H1 (cell line): Measurements from ENCODE around the gene TRIM9. TPM values are rescaled to one million over a fixed set of nuclear protein-coding genes. Genes with fewer than 3 reads are reported as not detected.

Experiments used
- CTCF ChIA-PET: fragments of 300-600 bp; sonication (Branson Sonifier 250); formaldehyde crosslinking; loops from one replicate; lab custom pipeline; 2021; ENCODE audit not compliant: partially characterized antibody; lab: Charles Lee
- POLR2A ChIA-PET: fragments of 300-600 bp; sonication (Branson Sonifier 250); formaldehyde crosslinking; loops from one replicate; lab custom pipeline; 2021; ENCODE audit warnings: inconsistent platforms; ENCODE audit not compliant: partially characterized antibody; lab: Charles Lee
- DNase-seq, 2 experiments: peaks; one replicate each; pipeline versions ENCODE4 v3.0.0 to v3.0.0-alpha.2; 2010 to 2022; ENCODE audit warnings: low spot score in 2 of 2, low read depth in 1 of 2, mixed read lengths in 1 of 2
- FAIRE-seq: peaks from 2 replicates; lab custom pipeline; 2011; peaks lifted over from hg19 to GRCh38; lab: Jason Lieb, UNC
- H2AFZ ChIP-seq: 2 replicates; pipeline ENCODE4 v1.8.1; 2012; ENCODE audit warnings: low read length, inconsistent platforms
- H2AK5ac ChIP-seq: 2 replicates; pipeline ENCODE4 v1.6.1; 2013; ENCODE audit warnings: low read depth, low read length
- H2BK120ac ChIP-seq: replicated peaks from 2 replicates; pipeline ENCODE3; 2013; ENCODE audit warnings: low read depth, low read length, inconsistent platforms
- H2BK12ac ChIP-seq: 2 replicates; pipeline ENCODE4 v1.6.1; 2013; ENCODE audit warnings: low read depth, low read length
- H2BK15ac ChIP-seq: 2 replicates; pipeline ENCODE4 v1.6.1; 2013; ENCODE audit warnings: low read length
- H2BK20ac ChIP-seq: 2 replicates; pipeline ENCODE4 v1.6.1; 2013; ENCODE audit warnings: low read length
- H2BK5ac ChIP-seq: 2 replicates; pipeline ENCODE4 v1.6.1; 2013; ENCODE audit warnings: low read depth, low read length
- H3K14ac ChIP-seq: 2 replicates; pipeline ENCODE4 v1.6.1; 2013; ENCODE audit warnings: inconsistent platforms; ENCODE audit not compliant: insufficient read length
- H3K18ac ChIP-seq: 2 replicates; pipeline ENCODE4 v1.6.1; 2013; ENCODE audit warnings: low read length; ENCODE audit errors: extremely low read depth
- H3K23ac ChIP-seq: 2 replicates; pipeline ENCODE4 v1.6.1; 2013; ENCODE audit warnings: inconsistent platforms; ENCODE audit not compliant: insufficient read length
- H3K23me2 ChIP-seq: 2 replicates; pipeline ENCODE4 v1.6.1; 2013; ENCODE audit warnings: low read depth, low read length
- H3K27ac ChIP-seq: 2 replicates; pipeline ENCODE4 v1.6.1; 2011; ENCODE audit warnings: low read depth, low read length, inconsistent platforms
- H3K27me3 ChIP-seq, 4 experiments: replicated peaks in 1 of 4; 1 replicate in 1 of 4; 2 replicates in 3 of 4; pipeline versions ENCODE4 v1.6.1 to v1.8.1; 2011 to 2013; ENCODE audit warnings: low read length in 3 of 4, mild to moderate bottlenecking in 3 of 4, inconsistent platforms in 2 of 4, mixed read lengths in 2 of 4, moderate library complexity in 1 of 4; ENCODE audit not compliant: control insufficient read depth in 3 of 4, insufficient read depth in 3 of 4; ENCODE audit errors: extremely low read depth in 1 of 4
- H3K36me3 ChIP-seq, 4 experiments: 2 replicates each; pipeline versions ENCODE4 v1.6.1 to v1.8.1; 2011 to 2013; ENCODE audit warnings: mild to moderate bottlenecking in 4 of 4, low read length in 3 of 4, moderate library complexity in 2 of 4, control low read depth in 1 of 4, inconsistent platforms in 1 of 4; ENCODE audit not compliant: insufficient read depth in 4 of 4, control insufficient read depth in 2 of 4
- H3K4ac ChIP-seq: replicated peaks from 2 replicates; pipeline ENCODE3; 2013; ENCODE audit warnings: low read length, low read depth, mixed read lengths, inconsistent platforms; ENCODE audit not compliant: insufficient read length
- H3K4me1 ChIP-seq, 4 experiments: replicated peaks in 1 of 4; 1 replicate in 1 of 4; 2 replicates in 3 of 4; pipeline versions ENCODE4 v1.6.1 to v1.8.1; 2011 to 2013; ENCODE audit warnings: low read length in 3 of 4, inconsistent platforms in 2 of 4, mixed read lengths in 1 of 4; ENCODE audit not compliant: insufficient read depth in 4 of 4, control insufficient read depth in 3 of 4
- H3K4me2 ChIP-seq, 2 experiments: 2 replicates each; pipeline versions ENCODE4 v1.6.1 to v1.8.1; 2011 to 2013; ENCODE audit warnings: low read depth in 2 of 2, low read length in 2 of 2, control low read depth in 1 of 2, inconsistent platforms in 1 of 2, mild to moderate bottlenecking in 1 of 2; ENCODE audit not compliant: insufficient read depth in 1 of 2
- H3K4me3 ChIP-seq, 4 experiments: fragments of 200-600, 300-600 bp in 1 of 4; sonication (generic), shearing (Covaris generic), sonication (Bioruptor Twin) in 1 of 4; 2 replicates each; pipeline versions ENCODE4 v1.5.1 to v1.8.1; 2011 to 2016; ENCODE audit warnings: low read length in 4 of 4, low read depth in 3 of 4, control low read depth in 2 of 4, inconsistent platforms in 2 of 4, mild to moderate bottlenecking in 2 of 4, mixed read lengths in 1 of 4, moderate library complexity in 1 of 4; ENCODE audit not compliant: insufficient read depth in 2 of 4; ENCODE audit errors: extremely low read depth in 1 of 4
- H3K56ac ChIP-seq: replicated peaks from 2 replicates; pipeline ENCODE3; 2013; ENCODE audit warnings: low read depth, mild to moderate bottlenecking, mixed read lengths, low read length, inconsistent platforms; ENCODE audit not compliant: insufficient read length
- H3K79me1 ChIP-seq: 2 replicates; pipeline ENCODE4 v1.6.1; 2013; ENCODE audit warnings: low read depth, low read length, control low read depth
- H3K79me2 ChIP-seq, 2 experiments: 2 replicates each; pipeline versions ENCODE4 v1.6.1 to v1.8.1; 2012 to 2013; ENCODE audit warnings: low read length in 2 of 2, mild to moderate bottlenecking in 2 of 2, inconsistent platforms in 1 of 2; ENCODE audit not compliant: insufficient read depth in 2 of 2, control insufficient read depth in 1 of 2
- H3K9ac ChIP-seq, 4 experiments: replicated peaks in 1 of 4; 1 replicate in 1 of 4; 2 replicates in 3 of 4; pipeline versions ENCODE4 v1.6.1 to v1.8.1; 2011 to 2013; ENCODE audit warnings: low read depth in 3 of 4, low read length in 3 of 4, control low read depth in 2 of 4, mild to moderate bottlenecking in 2 of 4, moderate library complexity in 2 of 4, inconsistent platforms in 1 of 4; ENCODE audit errors: extremely low read depth in 1 of 4
- H3K9me3 ChIP-seq, 2 experiments: 2 replicates each; pipeline versions ENCODE4 v1.6.1 to v1.8.1; 2012 to 2013; ENCODE audit warnings: mild to moderate bottlenecking in 2 of 2, moderate library complexity in 2 of 2, control low read depth in 1 of 2, inconsistent platforms in 1 of 2, low read depth in 1 of 2, low read length in 1 of 2, mixed read lengths in 1 of 2; ENCODE audit not compliant: insufficient read depth in 2 of 2
- H4K20me1 ChIP-seq, 2 experiments: replicated peaks in 1 of 2; 2 replicates each; pipeline versions ENCODE3 to v1.8.1; 2011 to 2013; ENCODE audit warnings: inconsistent platforms in 2 of 2, low read length in 2 of 2, mild to moderate bottlenecking in 1 of 2; ENCODE audit not compliant: insufficient read depth in 2 of 2, control insufficient read depth in 1 of 2
- H4K5ac ChIP-seq: 2 replicates; pipeline ENCODE4 v1.6.1; 2013; ENCODE audit warnings: low read length, low read depth, mixed read lengths, inconsistent platforms; ENCODE audit not compliant: insufficient read length
- H4K8ac ChIP-seq: 2 replicates; pipeline ENCODE4 v1.8.0; 2013; ENCODE audit warnings: mild to moderate bottlenecking, moderate library complexity, low read length, inconsistent platforms; ENCODE audit not compliant: insufficient read depth; ENCODE audit errors: extremely low read depth
- H4K91ac ChIP-seq: replicated peaks from 2 replicates; pipeline ENCODE3; 2013; ENCODE audit warnings: low read length, mixed read lengths, inconsistent platforms; ENCODE audit not compliant: insufficient read length
- ASH2L ChIP-seq: fragments of 200-600, 300-600 bp; sonication (generic); IDR thresholded peaks from one replicate; pipeline ENCODE4 v1.7.1; 2017; ENCODE audit warnings: low read length
- ATF3 ChIP-seq: IDR thresholded peaks from 2 replicates; pipeline ENCODE4 v1.6.1; 2011; ENCODE audit warnings: low read depth, mild to moderate bottlenecking, low read length; ENCODE audit not compliant: insufficient read depth
- CTCF ChIP-seq, 3 experiments: IDR thresholded peaks; 1 replicate in 2 of 3; 2 replicates in 1 of 3; pipeline versions ENCODE4 v1.5.1 to v1.6.1; 2011; ENCODE audit warnings: low read length in 3 of 3, mild to moderate bottlenecking in 3 of 3, inconsistent platforms in 2 of 3, low read depth in 1 of 3, moderate library complexity in 1 of 3; ENCODE audit not compliant: insufficient read depth in 1 of 3; ENCODE audit errors: control extremely low read depth in 1 of 3
- JUN ChIP-seq: IDR thresholded peaks from 2 replicates; pipeline ENCODE4 v1.6.1; 2011; ENCODE audit warnings: low read depth, mild to moderate bottlenecking, improper control_type of control experiment, low read length
- SIN3A ChIP-seq, 2 experiments: IDR thresholded peaks in 1 of 2; conservative IDR thresholded peaks in 1 of 2; 2 replicates each; pipeline ENCODE4 v1.6.1; 2011 to 2012; ENCODE audit warnings: low read length in 2 of 2, improper control_type of control experiment in 1 of 2, low read depth in 1 of 2, mild to moderate bottlenecking in 1 of 2
- SIRT6 ChIP-seq: IDR thresholded peaks from one replicate; pipeline ENCODE4 v1.7.1; 2012; ENCODE audit warnings: low read length, inconsistent platforms
- SIX5 ChIP-seq: IDR thresholded peaks from 2 replicates; pipeline ENCODE4 v1.6.1; 2011; ENCODE audit warnings: mild to moderate bottlenecking, low read depth, low read length
- TAF1 ChIP-seq: IDR thresholded peaks from 2 replicates; pipeline ENCODE4 v1.6.1; 2011; ENCODE audit warnings: mild to moderate bottlenecking, low read depth, low read length
- TAF7 ChIP-seq: optimal IDR thresholded peaks from 2 replicates; pipeline ENCODE3; 2011; ENCODE audit warnings: low read depth, mild to moderate bottlenecking, inconsistent platforms, low read length, moderate library complexity, borderline replicate concordance
- WGBS, 2 experiments: shearing (Covaris generic) in 1 of 2; methylation state at CpG; one replicate each; pipeline versions ENCODE4 v1.1.6 to v1.1.7; 2013 to 2015; ENCODE audit warnings: low lambda C conversion rate in 2 of 2, mixed read lengths in 2 of 2, inconsistent platforms in 1 of 2, low coverage in 1 of 2, missing lambda C conversion rate in 1 of 2; ENCODE audit not compliant: insufficient replicate concordance in 2 of 2, insufficient coverage in 1 of 2, insufficient read length in 1 of 2; ENCODE audit errors: extremely low coverage in 1 of 2, missing lambda C conversion rate in 1 of 2; 5-methylcytosine and 5-hydroxymethylcytosine counted together
- polyA plus RNA-seq, 7 experiments: library from polyadenylated mRNA; depleted of rRNA in 3 of 7; stranded (reverse) in 5 of 7; unstranded in 2 of 7; fragments of >200 nt in 5 of 7; fragments of 200-250 nt in 2 of 7; gene quantifications; 1 replicate in 5 of 7; 2 replicates in 1 of 7; 4 replicates in 1 of 7; pipeline versions ENCODE4 v1.2.1 to v1.2.3, GENCODE V29; 2011 to 2013; ENCODE audit warnings: missing spikeins in 2 of 7, mixed read lengths in 2 of 7
- total RNA-seq: library from RNA; stranded (reverse); fragmentation: NEBNext Ultra II Directional; extraction: Animal tissue kit (Norgen Biotek cat#: 25700); gene quantifications from 2 replicates; pipeline ENCODE4 v1.2.1, GENCODE V29; 2021

The TRIM9 gene
- total and polyA plus RNA-seq, 2 of the 8 experiments (the other 6 are each of a cell fraction or from before 2014, with no cell fraction given): 2.7 to 5.4 TPM

GRCh38 chr14:51039252-51039651 lies 55.7 kb downstream of the TRIM9 start:
- POLR2A ChIA-PET: no interaction called here
- Histone ChIP-seq H4K8ac (no peak overlapping the region), H2BK20ac (no peak overlapping the region), H2AK5ac (no peak overlapping the region), H3K27ac (no peak overlapping the region), H2BK15ac (no peak overlapping the region), H3K56ac (no peak overlapping the region), H2BK120ac (no peak overlapping the region), H3K4me2 (no peak overlapping the region), H3K23me2 (no peaks in the 10 kb centered on the region), H3K36me3 (no peaks in the 10 kb centered on the region), H3K9me3 (no peaks in the 10 kb centered on the region), H3K14ac (no peak overlapping the region), H3K23ac (no peak overlapping the region), H3K9ac (no peak overlapping the region), H2BK12ac (no peak overlapping the region), H3K4me3 (no peak overlapping the region), H3K27me3 (no peaks in the 10 kb centered on the region), H4K20me1 (no peaks in the 10 kb centered on the region), H4K91ac (no peak overlapping the region), H3K4me1 (peaks cover 0 to 8% (median 5%) of the 10 kb centered on the region in 4 experiments; a peak in 4 of 7 replicates), H3K79me2 (no peaks in the 10 kb centered on the region), H3K18ac (no peak overlapping the region), H3K4ac (no peak overlapping the region), H2AFZ (no peak overlapping the region), H2BK5ac (no peak overlapping the region), H3K79me1 (no peaks in the 10 kb centered on the region), H4K5ac (no peak overlapping the region)
- 90% methylated on average over 7 of the region's 7 CpGs; no CpG with 5 or more reads in 1 of the 2 experiments for WGBS, 2 experiments
- FAIRE-seq (no peak), DNase-seq (no peak)
- TF ChIP-seq ASH2L (no peak), TAF7 (no peak), ATF3 (no peak), SIN3A (conservative IDR thresholded peaks at IDR 0.05 in 1 of 2, IDR thresholded peaks at IDR 0.05 in 1 of 2; ENCODE audit: low read depth in 1 of 2, low read length in 2 of 2) (no peak), SIX5 (no peak), CTCF (IDR thresholded peaks at IDR 0.05; ENCODE audit: control extremely low read depth in 1 of 3, insufficient read depth in 1 of 3, low read depth in 1 of 3, low read length in 3 of 3) (no peak), JUN (no peak), SIRT6 (no peak), TAF1 (no peak)
- CTCF ChIA-PET: interaction anchor here (0.6 kb wide), 1 partner anchor 1832 kb away, joined by 3 read pairs; no protein-coding TSS in a partner anchor
